GM18867 (cell line): ENCODE data around the gene FBXW10B.
"Not testable (repeated sequence)": the region's sequence is repeated elsewhere in the genome, so short reads cannot be mapped to it uniquely, and the experiment has no call there.

ENCODE experiments used
- ATAC-seq: cut with Tn5 transposase; IDR thresholded peaks from one replicate; pipeline ENCODE4 v1.9.1; 2021; ENCODE audit warnings: mild to moderate bottlenecking, moderate library complexity; ENCODE audit not compliant: unreplicated experiment

Gene FBXW10B

DNA sequence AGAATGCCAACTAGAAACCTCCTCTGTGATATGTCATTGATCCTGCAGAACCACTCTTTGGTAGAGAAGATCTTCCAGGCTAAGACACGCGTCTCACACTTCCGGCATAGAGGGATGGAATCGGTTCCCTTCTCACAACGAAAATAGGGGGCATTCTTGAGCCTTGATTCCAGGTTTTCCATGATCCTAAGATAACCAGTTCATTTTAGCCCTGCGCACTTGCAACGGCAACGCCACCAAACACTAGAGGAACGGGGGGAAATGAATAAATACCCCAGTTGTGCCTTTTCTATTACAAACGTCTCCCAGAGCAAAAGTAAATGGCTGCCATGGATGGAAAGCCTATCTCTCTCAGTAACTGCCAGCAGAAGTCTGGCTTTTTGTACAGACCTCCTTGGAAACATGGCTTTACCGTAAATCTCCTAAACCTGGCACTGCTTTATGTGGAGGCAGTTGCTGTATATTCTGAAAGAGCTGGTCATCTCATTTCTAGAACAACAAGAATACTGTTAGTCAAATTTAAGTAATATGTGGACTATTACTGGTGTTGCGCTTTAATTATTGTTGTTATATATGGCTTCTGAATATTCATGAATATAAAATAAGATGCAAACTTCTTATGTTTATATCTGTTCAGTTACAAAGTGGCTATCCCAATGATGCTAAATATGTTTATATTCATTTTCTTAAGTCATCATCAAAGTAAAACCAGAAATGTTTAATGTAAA, at the start of gene FBXW10B:
Gene FBXW10B, minus strand, starts transcription at position 374 of the 728 bp plus-strand sequence. Its CDS starts 192 bp downstream, at position 182.
- ATAC-seq: not testable (repeated sequence)

GRCh38 chr17:15663691-15664090, 44.2 kb upstream of the FBXW10B start:
- no peak for ATAC-seq

DNA sequence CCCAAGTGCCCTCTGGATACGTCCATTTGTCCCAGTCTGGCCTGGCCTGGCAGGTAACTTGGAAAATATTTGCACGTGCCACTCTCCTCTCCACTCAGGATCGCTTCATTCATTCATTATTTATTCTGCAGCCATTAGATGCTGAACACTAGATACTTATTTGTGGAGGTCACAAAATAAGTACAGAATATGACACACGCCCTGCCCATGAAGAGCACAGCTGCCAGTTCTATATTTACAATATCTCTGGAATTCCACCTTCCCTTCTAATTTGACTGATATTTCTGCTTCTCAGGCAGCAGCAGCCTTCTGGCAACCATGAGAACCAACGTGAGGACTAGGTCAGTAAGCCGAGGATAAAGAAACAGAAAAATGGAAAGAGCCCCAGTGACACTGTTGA, 43.7 kb upstream of the FBXW10B start:
- ATAC-seq: no peak

- ATAC-seq: no peak
Measured at GRCh38 chr17:15662681-15663080, 43.2 kb upstream of the FBXW10B start.

DNA sequence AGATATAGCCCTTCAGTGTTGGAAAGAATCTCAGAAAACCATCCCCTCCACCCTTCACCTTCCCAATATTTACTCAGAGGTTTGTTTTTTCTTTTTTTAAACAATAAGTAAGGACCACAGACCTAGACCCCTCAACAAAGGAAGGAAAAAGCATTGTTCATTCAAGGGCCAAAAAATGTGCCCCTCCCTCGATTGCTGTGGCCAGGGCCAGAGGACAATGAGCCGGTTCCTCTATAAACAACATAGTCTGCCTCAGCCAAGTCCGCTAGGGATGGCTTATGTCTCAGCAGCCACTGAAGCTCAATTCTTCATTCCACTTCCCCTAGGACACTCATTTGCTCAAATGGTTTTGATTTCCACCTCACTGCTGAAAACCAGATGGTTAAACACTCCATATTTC, 40.6 kb upstream of the FBXW10B start:
- ATAC-seq: no peak

- ATAC-seq: no peak
Measured at GRCh38 chr17:15659663-15660062, 40.2 kb upstream of the FBXW10B start.

DNA sequence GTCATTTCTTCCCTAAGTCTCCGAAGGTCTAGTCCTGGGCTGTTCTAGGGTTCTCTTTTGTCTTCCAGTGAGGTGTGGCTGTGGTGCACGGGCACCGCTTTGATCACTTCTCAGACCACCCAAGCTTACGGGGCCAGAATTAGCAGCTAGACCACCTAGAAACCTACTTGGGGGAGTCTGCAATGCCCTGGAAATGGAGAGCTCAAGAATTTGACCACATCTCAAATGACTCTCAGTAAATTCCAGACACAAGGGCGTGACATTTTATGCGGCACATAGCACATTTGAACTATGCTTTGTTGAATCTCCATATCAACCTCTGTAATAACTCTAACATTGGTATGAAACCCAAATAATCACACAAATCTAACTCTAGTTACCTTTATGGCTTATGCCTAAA, 39.7 kb upstream of the FBXW10B start:
- ATAC-seq: no peak

DNA sequence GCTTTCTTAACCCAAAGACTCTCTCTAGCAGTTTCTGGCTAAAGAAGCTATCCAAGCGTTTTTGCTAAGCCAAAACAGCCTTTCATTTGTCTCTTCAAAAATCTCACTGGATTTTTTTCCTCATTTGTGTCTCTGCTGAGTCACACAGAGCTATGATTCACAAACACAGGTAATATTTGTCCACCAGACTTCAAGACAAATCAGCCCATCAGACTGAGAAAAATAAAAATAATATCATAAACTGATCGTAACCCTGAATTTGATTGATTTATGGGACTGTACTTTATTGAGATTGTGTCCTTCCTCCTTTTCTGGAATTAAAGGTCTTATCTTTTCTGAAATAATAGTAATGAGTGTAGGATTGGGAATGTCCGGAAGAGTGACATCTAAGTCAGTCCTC, 38.8 kb upstream of the FBXW10B start:
- ATAC-seq: no peak

DNA sequence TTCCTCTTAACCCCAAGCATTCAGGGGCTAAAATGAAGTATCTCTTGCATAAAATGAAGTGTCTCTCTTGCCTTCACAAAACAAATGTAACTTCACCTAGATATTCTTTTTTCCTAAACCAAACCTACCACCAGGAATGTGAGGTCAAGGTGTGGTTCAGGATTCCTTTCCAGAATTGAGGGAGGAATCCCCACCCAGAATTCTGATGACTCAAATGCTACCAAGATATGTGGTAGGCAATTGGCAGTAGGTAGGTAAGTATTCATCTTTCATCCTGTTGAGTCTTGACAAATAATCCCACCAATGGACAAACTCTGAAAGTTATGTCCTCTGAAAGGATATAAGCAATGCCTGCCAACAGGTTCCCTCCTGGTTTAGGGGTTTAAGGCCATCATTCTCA, 38.4 kb upstream of the FBXW10B start:
- ATAC-seq: no peak

GRCh38 chr17:15654886-15655561, 35.5 kb upstream of the FBXW10B start:
- ATAC-seq: no peak

GRCh38 chr17:15654401-15654800, 34.9 kb upstream of the FBXW10B start:
- not testable (repeated sequence) for ATAC-seq

DNA sequence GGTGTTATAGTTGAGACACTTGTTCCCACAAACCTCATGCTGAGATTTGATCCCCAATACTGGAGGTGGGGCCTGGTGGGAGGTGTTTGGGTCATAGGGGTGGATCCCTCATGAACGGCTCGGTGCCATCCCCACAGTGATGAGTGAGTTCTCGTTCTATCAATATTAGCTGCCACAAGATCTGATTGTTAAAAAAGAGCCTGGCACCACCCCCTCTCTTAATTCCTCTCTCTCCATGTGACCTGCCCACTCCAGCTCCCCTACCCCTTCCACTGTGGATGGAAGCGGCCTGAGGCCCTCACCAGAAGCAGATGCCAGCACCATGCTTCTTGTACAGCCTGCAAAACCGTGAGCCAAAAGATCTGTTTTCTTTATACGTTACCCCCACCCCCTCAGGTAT, 33.5 kb upstream of the FBXW10B start:
- no peak for ATAC-seq

DNA sequence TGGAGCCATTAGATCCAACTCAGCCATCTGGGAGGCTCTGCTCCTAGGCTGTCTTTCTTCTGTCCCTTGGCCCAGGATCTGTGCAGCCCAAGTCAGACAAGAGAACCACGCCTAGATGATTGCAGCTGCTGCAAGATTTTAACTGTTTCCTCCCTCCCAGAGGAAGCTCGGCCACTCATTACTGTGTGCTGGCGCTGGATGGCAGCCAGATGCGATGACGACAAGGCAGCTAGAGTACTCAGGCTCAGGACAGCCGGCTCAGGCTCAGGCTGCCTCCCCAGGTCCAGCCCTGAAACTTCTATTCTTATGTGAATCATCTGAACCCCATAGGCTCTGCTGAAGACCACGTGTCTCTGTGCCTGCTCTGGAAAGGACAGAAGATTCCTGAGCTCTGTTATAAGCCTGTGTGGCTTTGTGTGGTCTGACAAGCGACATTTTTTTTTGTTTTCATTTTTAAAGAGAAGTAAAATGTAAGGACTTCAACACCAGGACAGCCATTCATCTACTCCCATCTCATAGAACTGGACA, 32.1 kb upstream of the FBXW10B start:
- no peak for ATAC-seq

GRCh38 chr17:15650741-15651582, 31.5 kb upstream of the FBXW10B start:
- no peak for ATAC-seq

- ATAC-seq: no peak
Measured at GRCh38 chr17:15649861-15650421, 30.4 kb upstream of the FBXW10B start.

GRCh38 chr17:15648386-15648785, 28.9 kb upstream of the FBXW10B start:
- no peak for ATAC-seq

DNA sequence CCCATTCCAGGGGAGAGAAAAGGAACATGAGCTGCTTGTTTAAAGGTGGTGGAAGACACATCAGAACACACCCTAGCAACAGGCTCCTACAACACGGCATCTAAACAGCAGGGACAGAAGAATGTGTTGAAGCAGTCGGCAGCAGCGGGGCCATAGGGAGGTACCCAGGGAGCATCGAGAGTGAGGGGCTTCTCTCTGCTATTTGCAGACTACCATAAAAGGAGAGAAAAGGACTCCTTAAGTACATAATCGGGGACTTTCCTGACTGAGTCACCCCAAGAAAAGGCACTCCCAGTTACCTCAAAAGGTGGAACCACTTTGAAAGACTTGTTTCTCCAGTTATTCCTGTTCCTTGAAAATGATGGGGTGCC, 26.4 kb upstream of the FBXW10B start:
- not testable (repeated sequence) for ATAC-seq

GRCh38 chr17:15645099-15645941, 25.8 kb upstream of the FBXW10B start:
- not testable (repeated sequence) for ATAC-seq

- ATAC-seq: not testable (repeated sequence)
Measured at GRCh38 chr17:15642505-15643251, 23.2 kb upstream of the FBXW10B start.
